D341Med (cell line): Measurements from ENCODE around the gene PAX7.
"Not testable (repeated sequence)": the region's sequence is repeated elsewhere in the genome, so short reads cannot be mapped to it uniquely, and the experiment has no call there.

Source experiments
- DNase-seq: peaks from one replicate; pipeline ENCODE4 v3.0.0; 2012; ENCODE audit warnings: low spot score

PAX7 gene

DNA sequence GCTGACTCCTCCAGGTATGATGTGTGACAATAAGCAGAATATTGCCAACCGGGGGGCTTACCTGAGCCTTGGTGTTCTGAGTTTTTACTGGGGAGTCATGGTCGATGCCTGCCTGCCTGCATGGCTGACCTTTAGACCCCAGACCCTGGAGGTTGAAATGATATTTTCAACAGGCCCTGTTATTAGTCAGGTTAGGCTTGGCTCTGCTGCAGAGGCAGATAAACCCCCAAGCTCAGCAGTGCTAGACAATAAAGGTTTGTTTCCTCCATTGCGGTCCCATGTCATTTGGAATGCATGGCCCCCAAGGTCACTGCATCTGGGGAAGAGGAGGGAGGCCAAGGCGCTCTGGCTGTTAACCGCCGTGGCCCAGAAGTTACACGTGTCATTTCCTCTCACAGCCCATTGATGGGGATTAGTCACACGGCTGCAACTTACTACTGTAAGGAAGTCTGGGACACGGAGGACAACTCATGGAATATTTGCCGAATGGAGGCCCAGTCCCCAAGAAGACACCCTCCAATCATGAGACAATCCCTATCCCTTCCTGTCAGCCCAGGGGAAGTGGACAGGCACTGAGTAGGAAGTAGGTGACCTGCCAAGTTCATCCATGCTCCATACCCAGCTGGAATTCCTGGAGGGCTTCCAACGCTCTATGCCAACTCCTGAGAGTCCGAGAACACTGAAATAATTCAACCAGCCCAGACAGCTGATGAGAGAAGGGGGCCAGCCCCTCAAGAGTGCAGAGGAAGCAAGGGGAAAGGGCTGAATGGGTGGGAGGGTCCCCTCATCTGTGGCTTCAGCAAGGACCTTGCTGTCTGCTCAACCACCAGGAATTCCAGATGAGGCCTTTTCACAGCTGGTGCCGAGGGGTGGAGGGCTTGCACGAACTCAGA, 131.5 kb downstream of the PAX7 start:
- DNase-seq, result no peak

DNA sequence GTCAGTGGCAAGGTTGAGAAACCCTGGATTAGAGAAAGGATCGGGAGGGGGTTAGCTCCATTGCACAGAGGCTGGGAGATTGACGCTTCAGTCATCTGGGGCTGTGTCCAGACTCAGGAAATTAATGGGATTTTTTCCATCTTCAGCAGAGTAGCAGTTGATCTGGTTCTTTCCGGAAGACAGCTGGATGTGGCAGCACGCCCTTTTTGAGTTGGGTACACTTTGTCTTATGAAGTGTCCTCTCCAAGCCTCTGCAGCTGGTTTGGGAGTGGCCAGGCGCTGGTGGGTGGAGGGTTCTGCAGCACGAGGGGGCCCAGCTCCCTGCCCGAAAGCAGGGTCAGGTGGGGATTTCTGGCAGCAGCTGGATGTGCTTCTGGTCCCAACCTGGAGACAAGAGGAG, 133.7 kb downstream of the PAX7 start:
- DNase-seq, result no peak

DNA sequence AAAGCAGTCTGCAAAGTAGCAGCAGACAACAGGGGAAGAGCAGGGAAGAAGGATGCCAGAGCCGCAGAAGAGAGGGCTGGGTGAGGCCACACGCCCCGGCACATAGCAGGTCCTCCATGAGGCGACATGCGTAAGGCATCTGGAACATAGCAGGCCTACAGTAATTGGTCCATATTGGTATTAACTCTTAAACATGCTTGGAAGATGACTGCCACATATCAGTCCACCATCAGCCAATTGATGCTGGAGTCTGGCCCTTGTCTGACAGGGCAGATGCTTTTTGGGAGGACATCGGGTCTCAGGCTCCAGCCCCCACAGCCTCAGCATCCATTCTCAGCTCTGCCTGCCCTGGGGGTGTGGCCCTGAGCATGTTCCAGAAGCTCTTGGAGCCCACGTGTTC, 135.1 kb downstream of the PAX7 start:
- no peak for DNase-seq

GRCh38 chr1:18766328-18766727, 135.7 kb downstream of the PAX7 start:
- DNase-seq, result no peak

GRCh38 chr1:18767576-18767975, 136.9 kb downstream of the PAX7 start:
- not testable (repeated sequence) for DNase-seq

GRCh38 chr1:18768086-18768485, 137.4 kb downstream of the PAX7 start:
- no peak for DNase-seq

DNA sequence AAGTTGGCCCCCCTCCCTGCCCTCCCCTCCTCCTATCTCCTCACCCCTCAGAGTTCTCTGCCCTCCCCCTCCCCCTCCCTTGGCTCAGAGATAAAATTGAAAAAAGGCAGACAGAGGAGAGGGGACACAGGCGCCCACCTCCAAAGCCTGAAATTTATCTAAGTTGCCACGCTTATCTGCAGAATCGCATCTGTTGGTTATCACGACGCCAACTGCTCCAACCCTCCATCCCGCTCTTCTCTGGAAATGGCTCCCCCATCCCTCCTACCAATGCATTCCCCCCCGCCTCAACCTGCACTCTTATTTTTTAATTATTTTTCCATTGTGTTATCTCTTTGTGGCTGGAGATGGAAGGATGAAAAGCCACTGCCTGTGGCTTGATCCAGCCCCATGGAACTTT, 138.5 kb downstream of the PAX7 start:
- no peak for DNase-seq

GRCh38 chr1:18770799-18771198, 140.2 kb downstream of the PAX7 start:
- no peak for DNase-seq

GRCh38 chr1:18773753-18774152, 143.1 kb downstream of the PAX7 start:
- no peak for DNase-seq

DNA sequence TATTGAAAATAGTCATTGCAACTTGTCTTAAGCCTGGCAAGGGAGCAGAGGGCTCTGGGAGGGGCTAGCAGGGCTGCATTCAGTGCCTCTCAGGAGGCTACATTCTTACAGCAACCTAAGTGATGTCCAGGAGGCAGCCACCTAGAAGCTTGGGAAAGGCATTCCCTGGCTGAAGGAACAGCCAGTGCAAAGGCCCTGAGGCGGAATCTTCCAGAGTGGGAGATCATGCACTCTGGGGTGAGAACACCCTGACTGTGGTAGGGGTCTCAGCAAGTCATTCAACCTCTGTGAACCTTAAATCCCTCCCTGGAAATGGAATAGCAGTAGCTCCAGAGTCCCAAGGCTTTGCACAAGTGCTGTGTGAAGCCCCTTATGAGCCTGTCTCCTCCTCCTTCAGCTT, 144.7 kb downstream of the PAX7 start:
- DNase-seq, result no peak

GRCh38 chr1:18776777-18777176, 146.1 kb downstream of the PAX7 start:
- no peak for DNase-seq

GRCh38 chr1:18778437-18778836, 147.8 kb downstream of the PAX7 start:
- DNase-seq, result no peak

GRCh38 chr1:18781031-18781430, 150.4 kb downstream of the PAX7 start:
- no peak for DNase-seq

- no peak for DNase-seq
These were observed 153.2 kb downstream of the PAX7 start for GRCh38 chr1:18783705-18784481.

GRCh38 chr1:18784482-18784831, 153.8 kb downstream of the PAX7 start:
- DNase-seq, result no peak

DNA sequence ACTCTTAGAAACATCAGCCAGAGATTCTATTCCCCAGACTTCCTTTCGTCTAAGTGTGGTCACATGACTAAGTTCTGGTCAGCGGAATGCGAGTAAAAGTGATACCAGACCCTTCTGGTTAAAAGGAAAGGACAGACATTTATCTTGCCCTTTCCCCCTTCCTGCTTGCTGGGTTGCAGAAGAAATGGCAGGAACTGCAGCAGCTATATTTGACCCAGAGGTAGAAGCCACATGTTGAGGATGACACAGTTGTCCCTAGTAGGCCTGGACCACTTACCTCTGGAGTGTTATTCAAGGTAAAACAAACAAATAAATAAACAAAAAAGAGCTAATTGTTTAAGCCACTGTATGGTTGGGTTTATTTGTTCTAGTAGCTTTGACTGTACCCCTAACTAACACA, 155.5 kb downstream of the PAX7 start:
- no peak for DNase-seq

DNA sequence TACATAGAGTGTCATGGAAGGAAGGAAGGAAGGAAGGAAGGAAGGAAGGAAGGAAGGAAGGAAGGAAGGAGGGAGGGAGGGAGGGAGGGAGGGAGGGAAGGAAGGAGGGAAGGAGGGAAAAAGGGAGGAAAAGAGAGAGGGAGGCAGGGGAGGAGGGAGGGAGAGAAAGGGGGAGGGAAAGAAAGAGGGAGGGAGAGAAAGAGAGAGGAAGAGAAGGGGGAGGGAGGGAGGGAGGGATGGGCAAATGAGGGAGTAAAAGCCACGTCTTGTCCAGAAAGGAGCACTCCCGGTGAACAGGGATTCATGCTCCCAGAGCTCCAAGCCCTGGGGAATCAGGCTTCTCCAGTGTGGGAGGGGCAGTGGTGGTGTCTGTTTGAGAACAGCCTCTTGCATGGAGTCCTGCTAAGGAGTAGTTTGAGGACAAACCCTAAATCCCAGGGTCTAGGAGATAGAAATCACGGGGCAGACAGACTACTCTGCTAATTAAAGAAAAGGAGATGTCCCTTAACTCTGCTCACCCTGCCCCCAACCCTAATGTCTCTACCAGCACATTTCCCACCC, 157.3 kb downstream of the PAX7 start:
- DNase-seq, result no peak

GRCh38 chr1:18789246-18789645, 158.6 kb downstream of the PAX7 start:
- DNase-seq, result no peak

GRCh38 chr1:18792747-18793146, 162.1 kb downstream of the PAX7 start:
- no peak for DNase-seq

DNA sequence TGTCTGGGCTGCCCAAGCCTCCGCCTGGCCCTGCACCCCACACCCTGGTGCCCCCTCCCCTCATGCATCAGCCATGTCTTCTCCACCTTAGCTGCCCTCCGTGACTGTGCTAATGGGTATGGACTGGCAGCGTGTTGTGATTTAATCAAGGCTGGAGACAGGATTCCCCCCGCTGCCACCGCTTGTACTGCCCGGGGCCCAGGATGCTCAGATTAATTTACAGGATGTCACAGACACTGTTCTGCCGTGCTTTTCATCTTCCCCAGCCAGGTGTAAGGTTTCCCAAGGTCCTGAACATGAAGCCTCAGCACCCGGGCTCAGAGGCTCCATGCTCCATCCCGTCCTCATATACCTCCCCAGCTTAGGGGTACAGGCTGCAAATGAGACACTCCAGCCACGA, 162.5 kb downstream of the PAX7 start:
- DNase-seq, result no peak

DNA sequence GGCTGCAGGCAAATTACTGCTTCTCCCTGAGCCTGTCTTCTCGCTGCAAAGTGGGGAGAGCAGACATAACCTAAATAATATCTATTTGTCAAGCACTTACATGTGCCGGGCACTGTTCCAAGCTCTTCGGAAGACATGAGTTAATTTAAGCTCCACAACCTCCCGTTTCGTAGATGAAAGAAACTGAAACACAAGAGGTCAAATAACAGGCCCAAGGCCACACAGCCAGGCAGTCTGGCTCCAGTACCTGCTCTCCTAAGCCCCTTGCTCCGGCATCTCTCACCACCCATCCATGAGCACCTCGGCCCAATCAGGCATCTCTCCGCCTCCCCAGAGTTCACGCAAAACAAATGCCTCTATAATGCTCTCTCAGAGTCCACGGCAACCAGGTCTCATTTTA, 163.4 kb downstream of the PAX7 start:
- no peak for DNase-seq

GRCh38 chr1:18794561-18794960, 163.9 kb downstream of the PAX7 start:
- DNase-seq, result peak; percentile 77

- DNase-seq, result no peak
These were observed 164.5 kb downstream of the PAX7 start for GRCh38 chr1:18795002-18795689.
